Activated T-helper 2 cell treated with anti-CD3 and anti-CD28 coated beads, Interferon-gamma antibody, Interleukin-2, Interleukin-4, amounts not matched to agents 10 μg/mL and 5 μg/mL and 100 μg/mL, durations not matched to agents 14 hours and 24 hours and 36 hours (primary cell): ENCODE data around the gene UVRAG. TPM values are rescaled to one million over a fixed set of nuclear protein-coding genes. Genes with fewer than 3 reads are reported as not detected.

Experiments
- DNase-seq: peaks from one replicate; pipeline ENCODE4 v3.0.0; 2021; ENCODE audit warnings: low spot score
- H3K27ac Mint-ChIP-seq: one replicate; pipeline ENCODE4 v1.8.0; 2021; ENCODE audit warnings: mixed read lengths
- H3K27me3 Mint-ChIP-seq: one replicate; pipeline ENCODE4 v1.8.0; 2021; ENCODE audit warnings: low read depth, mixed read lengths
- H3K36me3 Mint-ChIP-seq: one replicate; pipeline ENCODE4 v1.8.0; 2021; ENCODE audit warnings: low read depth, mixed read lengths
- H3K4me1 Mint-ChIP-seq: one replicate; pipeline ENCODE4 v1.8.0; 2021; ENCODE audit warnings: low read depth, mixed read lengths
- H3K4me3 Mint-ChIP-seq: one replicate; pipeline ENCODE4 v1.8.0; 2021; ENCODE audit warnings: low read depth, mild to moderate bottlenecking, moderate library complexity, mixed read lengths
- H3K9me3 Mint-ChIP-seq: one replicate; pipeline ENCODE4 v1.8.0; 2021; ENCODE audit warnings: mixed read lengths
- intact Hi-C: fragments of 100-400 bp; cut with micrococcal nuclease; formaldehyde crosslinking; loops from one replicate; pipeline ENCODE4 v1.15.1; 2023
- total RNA-seq: library from RNA; stranded (reverse); gene quantifications from 2 replicates; pipeline ENCODE4 v1.2.3, GENCODE V29; 2022

Gene UVRAG
- total RNA-seq, 1 donor from 2014 or later: 23.3 TPM

GRCh38 chr11:75888416-75888815 is 73.4 kb downstream of the UVRAG start:
- DNase-seq: no peak
- Mint-ChIP-seq H3K36me3 (peaks cover 28% of the 10 kb centered on the region), H3K4me1 (peaks cover 9% of the 10 kb centered on the region), H3K27me3 (no peaks in the 10 kb centered on the region), H3K4me3 (no peak overlapping the region), H3K27ac (no peak overlapping the region), H3K9me3 (no peaks in the 10 kb centered on the region)
- intact Hi-C loops: no loop called here

DNA sequence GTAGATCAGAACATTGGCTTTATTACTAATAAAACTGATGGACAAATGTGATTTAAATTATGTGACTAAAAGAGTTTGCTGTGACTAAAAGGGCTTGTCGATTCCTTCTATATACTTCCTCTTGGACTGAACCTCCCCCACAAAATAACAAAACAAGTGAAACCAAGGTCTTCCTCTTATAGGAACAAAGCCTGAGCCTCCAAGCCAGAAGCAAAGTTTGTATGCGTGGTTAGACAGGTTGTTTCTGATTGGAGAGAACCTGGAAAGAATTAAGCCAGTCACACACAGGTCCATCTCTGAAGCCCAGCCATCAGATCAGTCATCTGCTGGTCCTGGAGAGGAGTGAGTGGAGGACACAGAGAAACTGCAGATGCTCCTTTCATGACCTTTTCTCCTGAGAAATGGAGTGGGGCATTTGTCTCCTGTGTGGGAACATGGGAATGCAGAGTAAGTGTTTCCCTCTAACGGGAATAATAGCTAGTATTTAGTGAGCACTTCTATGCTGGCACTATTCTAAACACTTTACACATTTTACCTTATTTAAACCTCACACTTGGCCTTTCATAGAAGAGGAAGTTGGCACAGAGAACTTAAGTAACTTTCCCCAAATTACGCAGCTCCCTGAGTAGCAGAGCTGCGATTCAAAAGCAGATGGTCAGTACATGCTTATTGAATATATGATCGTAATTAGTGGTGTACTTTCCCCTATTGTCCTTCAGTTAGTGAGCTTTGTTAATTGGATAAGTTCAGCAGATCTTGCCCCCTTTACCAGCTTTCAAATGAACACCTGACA is 77.1 kb downstream of the UVRAG start:
- Mint-ChIP-seq H3K27ac (no peak overlapping the region), H3K36me3 (peaks cover 27% of the 10 kb centered on the region), H3K4me3 (no peak overlapping the region), H3K4me1 (peaks cover 25% of the 10 kb centered on the region), H3K27me3 (no peaks in the 10 kb centered on the region), H3K9me3 (no peaks in the 10 kb centered on the region)
- DNase-seq: no peak
- intact Hi-C loops: no loop called here

GRCh38 chr11:75893251-75893650 is 78.2 kb downstream of the UVRAG start:
- Mint-ChIP-seq H3K4me3 (no peak overlapping the region), H3K36me3 (peaks cover 27% of the 10 kb centered on the region), H3K9me3 (no peaks in the 10 kb centered on the region), H3K4me1 (peaks cover 25% of the 10 kb centered on the region), H3K27me3 (no peaks in the 10 kb centered on the region), H3K27ac (no peak overlapping the region)
- DNase-seq: no peak
- intact Hi-C loops: no loop called here

DNA sequence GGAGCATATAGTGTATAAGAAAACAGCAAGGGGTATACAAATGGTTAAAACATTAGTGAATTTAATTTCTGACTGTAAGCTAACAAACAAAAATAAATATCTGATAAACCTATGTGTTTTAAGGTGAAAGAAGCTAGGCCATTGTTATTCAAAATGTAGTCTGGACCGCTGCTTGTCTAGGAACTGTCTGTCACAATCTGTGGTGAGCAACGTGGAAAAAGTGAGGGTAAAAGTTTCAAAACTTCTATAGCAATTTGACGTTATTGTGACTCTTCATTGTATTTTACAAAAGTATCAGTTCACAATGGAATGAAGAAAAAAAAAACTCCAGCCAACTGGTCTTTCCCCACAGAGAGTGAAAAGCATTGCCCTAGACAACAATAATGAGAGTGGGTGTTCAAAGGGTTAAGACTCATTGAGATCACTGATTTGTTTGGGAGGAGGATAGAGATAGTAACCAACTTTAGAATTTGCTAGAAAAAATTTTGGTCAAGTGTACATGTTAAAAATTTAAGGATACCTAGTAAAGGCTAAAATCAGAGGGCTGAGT is 79.1 kb downstream of the UVRAG start:
- DNase-seq: no peak
- peak overlapping the region; percentile 70 for H3K27ac Mint-ChIP-seq

DNA sequence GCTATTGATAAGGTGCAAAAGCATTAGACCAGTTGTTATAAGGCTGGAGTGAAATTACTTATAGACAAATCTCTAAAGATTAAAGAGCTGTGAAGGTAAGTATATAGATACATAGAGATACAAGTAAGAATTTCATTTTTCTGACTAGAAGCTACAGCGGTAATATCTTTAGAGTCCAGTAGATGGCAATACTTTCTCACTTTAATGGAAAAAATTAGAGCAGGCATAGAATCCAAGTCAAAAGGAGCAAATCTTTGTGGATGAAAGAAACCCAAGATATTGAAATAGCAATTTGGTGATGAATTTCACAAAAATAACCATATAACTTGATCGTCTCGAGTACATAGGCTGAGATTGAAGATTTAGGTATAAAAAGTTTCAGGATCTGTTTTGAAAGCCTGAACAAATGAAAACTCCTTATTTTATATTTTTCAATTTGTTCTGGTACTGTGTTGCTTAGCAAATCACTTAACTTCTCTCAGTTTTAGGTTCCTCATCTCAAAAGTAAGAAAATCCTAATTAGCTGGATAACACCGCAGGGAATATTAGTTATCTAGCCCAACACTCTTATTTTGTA is 81.9 kb downstream of the UVRAG start:
- DNase-seq: no peak
- intact Hi-C loops: loop anchor here (1.0 to 5.0 kb wide), 3 partner anchors 255 to 422 kb away; partner anchors contain the start of gene WNT11
- Mint-ChIP-seq H3K27ac (no peak overlapping the region), H3K4me1 (peaks cover 25% of the 10 kb centered on the region), H3K27me3 (peaks cover 4% of the 10 kb centered on the region), H3K9me3 (no peaks in the 10 kb centered on the region), H3K36me3 (peaks cover 14% of the 10 kb centered on the region), H3K4me3 (no peak overlapping the region)

More for the DNA sequence above, 79.1 kb downstream of the UVRAG start:
- no peak overlapping the region for H3K4me3 Mint-ChIP-seq
- H3K9me3 Mint-ChIP-seq: no peaks in the 10 kb centered on the region
- H3K4me1 Mint-ChIP-seq: peaks cover 25% of the 10 kb centered on the region
- peaks cover 29% of the 10 kb centered on the region for H3K36me3 Mint-ChIP-seq
- H3K27me3 Mint-ChIP-seq: no peaks in the 10 kb centered on the region
- intact Hi-C loops: no loop called here

DNA sequence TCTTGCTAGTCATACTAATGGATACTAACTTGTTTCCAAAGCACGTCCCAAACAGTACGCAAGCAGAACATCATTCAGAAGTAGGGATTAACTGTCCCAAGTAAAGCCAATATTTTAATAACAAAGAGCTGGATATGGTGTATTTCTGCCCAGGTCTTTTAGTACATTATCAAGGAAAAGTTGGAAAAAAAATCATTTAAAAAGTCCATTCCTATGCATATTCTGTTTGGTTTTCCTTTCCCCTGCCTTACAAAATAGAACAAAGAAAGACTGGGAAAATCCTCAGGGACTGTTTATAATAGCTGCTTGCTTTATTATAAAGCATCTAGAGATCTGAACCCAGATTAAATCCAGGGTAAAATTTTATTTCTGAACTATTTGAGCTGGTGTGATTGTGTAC is 83.9 kb downstream of the UVRAG start:
- Mint-ChIP-seq H3K27ac (no peak overlapping the region), H3K36me3 (peaks cover 7% of the 10 kb centered on the region), H3K27me3 (peaks cover 6% of the 10 kb centered on the region), H3K9me3 (no peaks in the 10 kb centered on the region), H3K4me1 (peaks cover 19% of the 10 kb centered on the region), H3K4me3 (no peak overlapping the region)
- intact Hi-C loops: loop anchor here (5.0 kb wide), 1 partner anchor 308 kb away; the partner anchor contains the start of gene WNT11
- no peak for DNase-seq

DNA sequence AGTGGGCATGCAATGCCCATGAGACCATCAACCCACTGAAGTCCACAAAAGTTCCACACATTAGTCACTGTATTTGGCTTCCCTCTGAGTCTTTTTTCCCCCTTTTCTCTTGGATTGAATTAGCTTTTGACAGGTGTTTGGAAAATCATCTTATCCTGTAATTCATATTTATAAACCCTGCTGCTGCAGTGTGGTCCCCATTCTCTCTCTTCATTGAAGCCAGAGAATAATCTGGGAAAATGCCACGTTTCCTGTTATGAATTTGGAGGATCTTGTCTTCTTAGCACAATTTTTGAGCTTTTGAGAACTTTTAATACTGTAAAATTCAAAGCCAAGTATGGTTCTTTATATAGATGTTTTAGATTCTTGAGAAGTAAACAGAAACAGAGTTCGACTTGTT is 84.8 kb downstream of the UVRAG start:
- no peak for DNase-seq
- intact Hi-C loops: loop anchor here (5.0 kb wide), 1 partner anchor 307 kb away; the partner anchor contains the start of gene WNT11
- peaks cover 6% of the 10 kb centered on the region for H3K27me3 Mint-ChIP-seq
- no peak overlapping the region for H3K4me3 Mint-ChIP-seq
- H3K4me1 Mint-ChIP-seq: peaks cover 12% of the 10 kb centered on the region
- no peak overlapping the region for H3K27ac Mint-ChIP-seq
- H3K36me3 Mint-ChIP-seq: peaks cover 3% of the 10 kb centered on the region
- H3K9me3 Mint-ChIP-seq: no peaks in the 10 kb centered on the region

GRCh38 chr11:75900848-75901247 is 85.8 kb downstream of the UVRAG start:
- no peak for DNase-seq
- peaks cover 11% of the 10 kb centered on the region for H3K36me3 Mint-ChIP-seq
- peaks cover 14% of the 10 kb centered on the region for H3K4me1 Mint-ChIP-seq
- H3K4me3 Mint-ChIP-seq: no peak overlapping the region
- H3K27ac Mint-ChIP-seq: no peak overlapping the region
- peaks cover 11% of the 10 kb centered on the region for H3K27me3 Mint-ChIP-seq
- intact Hi-C loops: no loop called here
- no peaks in the 10 kb centered on the region for H3K9me3 Mint-ChIP-seq

- Mint-ChIP-seq H3K36me3 (peaks cover 12% of the 10 kb centered on the region), H3K4me3 (no peak overlapping the region), H3K27me3 (peaks cover 21% of the 10 kb centered on the region), H3K27ac (no peak overlapping the region), H3K9me3 (no peaks in the 10 kb centered on the region), H3K4me1 (peaks cover 18% of the 10 kb centered on the region)
- no peak for DNase-seq
- intact Hi-C loops: no loop called here
Measured at GRCh38 chr11:75902631-75903030, 87.6 kb downstream of the UVRAG start.

DNA sequence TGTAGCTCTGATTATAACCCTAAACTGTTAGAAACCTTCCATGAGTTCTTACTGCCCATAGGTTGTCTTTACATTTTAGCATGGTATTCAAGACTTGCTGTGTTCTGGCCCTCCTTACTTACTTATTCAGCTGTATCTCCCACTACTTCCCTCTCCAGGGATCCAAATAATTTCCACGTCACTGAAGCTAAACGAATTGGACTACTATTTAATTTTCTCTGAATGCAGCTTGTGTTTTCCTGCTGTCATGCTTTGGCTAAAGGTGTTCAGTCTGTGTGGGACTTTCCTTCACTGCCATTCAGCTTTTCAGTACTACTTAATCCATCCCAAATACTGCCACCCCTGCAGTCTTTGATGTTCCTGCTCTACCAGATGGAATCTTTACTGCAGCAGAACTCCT is 88.3 kb downstream of the UVRAG start:
- Mint-ChIP-seq H3K36me3 (peaks cover 16% of the 10 kb centered on the region), H3K4me3 (no peak overlapping the region), H3K27ac (no peak overlapping the region), H3K4me1 (peaks cover 24% of the 10 kb centered on the region), H3K9me3 (no peaks in the 10 kb centered on the region), H3K27me3 (peaks cover 21% of the 10 kb centered on the region)
- no peak for DNase-seq
- intact Hi-C loops: no loop called here

DNA sequence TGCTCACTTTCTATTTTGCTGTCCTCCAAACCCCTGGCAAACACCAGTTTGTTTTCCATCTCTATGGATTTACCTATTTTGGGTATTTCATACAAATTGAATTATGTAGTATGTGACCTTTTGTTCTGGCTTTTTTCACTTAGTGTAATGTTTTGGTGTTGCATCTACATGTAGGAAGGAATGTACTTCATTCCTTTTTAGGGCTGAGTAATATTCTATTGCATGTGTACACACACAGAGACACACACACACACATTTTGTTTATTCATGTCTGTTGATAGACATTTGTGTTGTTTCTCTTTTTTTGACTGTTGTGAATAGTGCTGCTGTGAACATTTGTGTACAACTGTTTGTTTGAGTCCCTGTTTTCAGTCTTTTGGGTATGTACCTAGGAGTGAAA is 90.4 kb downstream of the UVRAG start:
- Mint-ChIP-seq H3K4me1 (peaks cover 36% of the 10 kb centered on the region), H3K27ac (no peak overlapping the region), H3K4me3 (no peak overlapping the region), H3K27me3 (peaks cover 27% of the 10 kb centered on the region), H3K9me3 (no peaks in the 10 kb centered on the region), H3K36me3 (peaks cover 12% of the 10 kb centered on the region)
- no peak for DNase-seq
- intact Hi-C loops: no loop called here

GRCh38 chr11:75907906-75908527 is 93.0 kb downstream of the UVRAG start:
- Mint-ChIP-seq H3K27ac (no peak overlapping the region), H3K27me3 (peaks cover 21% of the 10 kb centered on the region), H3K4me3 (no peak overlapping the region), H3K9me3 (no peaks in the 10 kb centered on the region), H3K36me3 (peaks cover 26% of the 10 kb centered on the region), H3K4me1 (peaks cover 32% of the 10 kb centered on the region)
- intact Hi-C loops: no loop called here
- no peak for DNase-seq
